ENCODE measurements around the gene HECW1. TPM values are rescaled to one million over a fixed set of nuclear protein-coding genes. Genes with fewer than 3 reads are reported as not detected.

HECW1 gene
- total RNA-seq, 1 donor from 2014 or later: 0.15 TPM

DNA sequence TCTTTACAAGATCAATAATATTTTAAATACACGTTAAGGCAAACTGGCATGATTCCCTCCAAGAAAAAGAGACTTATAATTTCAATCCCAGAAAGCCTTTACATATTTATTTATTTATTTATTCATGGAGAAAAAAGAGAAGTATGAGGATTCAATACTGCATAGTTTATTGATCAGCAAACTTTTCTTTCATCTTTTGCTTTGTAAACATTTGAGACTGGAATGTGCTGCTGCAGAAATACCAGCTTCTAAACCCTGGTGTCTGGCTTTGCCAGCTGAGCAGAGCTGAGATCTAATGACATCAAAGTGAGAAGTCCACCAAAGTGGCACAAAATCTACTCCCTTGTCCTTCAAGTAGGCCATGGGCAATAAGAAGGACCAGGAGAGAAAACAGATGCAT, 376.8 kb downstream of the HECW1 start:
- Mint-ChIP-seq H3K4me3 (ENCODE audit: unreplicated experiment) (no peak overlapping the region), H3K27ac (ENCODE audit: unreplicated experiment) (no peak overlapping the region), H3K27me3 (ENCODE audit: unreplicated experiment) (peaks cover 4% of the 10 kb centered on the region), H3K36me3 (ENCODE audit: low read depth, unreplicated experiment) (no peaks in the 10 kb centered on the region), H3K4me1 (ENCODE audit: unreplicated experiment) (no peaks in the 10 kb centered on the region), H3K9me3 (ENCODE audit: unreplicated experiment) (no peaks in the 10 kb centered on the region)
- TF ChIP-seq, protein P1, sequence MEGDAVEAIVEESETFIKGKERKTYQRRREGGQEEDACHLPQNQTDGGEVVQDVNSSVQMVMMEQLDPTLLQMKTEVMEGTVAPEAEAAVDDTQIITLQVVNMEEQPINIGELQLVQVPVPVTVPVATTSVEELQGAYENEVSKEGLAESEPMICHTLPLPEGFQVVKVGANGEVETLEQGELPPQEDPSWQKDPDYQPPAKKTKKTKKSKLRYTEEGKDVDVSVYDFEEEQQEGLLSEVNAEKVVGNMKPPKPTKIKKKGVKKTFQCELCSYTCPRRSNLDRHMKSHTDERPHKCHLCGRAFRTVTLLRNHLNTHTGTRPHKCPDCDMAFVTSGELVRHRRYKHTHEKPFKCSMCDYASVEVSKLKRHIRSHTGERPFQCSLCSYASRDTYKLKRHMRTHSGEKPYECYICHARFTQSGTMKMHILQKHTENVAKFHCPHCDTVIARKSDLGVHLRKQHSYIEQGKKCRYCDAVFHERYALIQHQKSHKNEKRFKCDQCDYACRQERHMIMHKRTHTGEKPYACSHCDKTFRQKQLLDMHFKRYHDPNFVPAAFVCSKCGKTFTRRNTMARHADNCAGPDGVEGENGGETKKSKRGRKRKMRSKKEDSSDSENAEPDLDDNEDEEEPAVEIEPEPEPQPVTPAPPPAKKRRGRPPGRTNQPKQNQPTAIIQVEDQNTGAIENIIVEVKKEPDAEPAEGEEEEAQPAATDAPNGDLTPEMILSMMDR (IDR thresholded peaks at IDR 0.05; ENCODE audit: unreplicated experiment): no peak
- no peak for DNase-seq (ENCODE audit: low spot score)

DNA sequence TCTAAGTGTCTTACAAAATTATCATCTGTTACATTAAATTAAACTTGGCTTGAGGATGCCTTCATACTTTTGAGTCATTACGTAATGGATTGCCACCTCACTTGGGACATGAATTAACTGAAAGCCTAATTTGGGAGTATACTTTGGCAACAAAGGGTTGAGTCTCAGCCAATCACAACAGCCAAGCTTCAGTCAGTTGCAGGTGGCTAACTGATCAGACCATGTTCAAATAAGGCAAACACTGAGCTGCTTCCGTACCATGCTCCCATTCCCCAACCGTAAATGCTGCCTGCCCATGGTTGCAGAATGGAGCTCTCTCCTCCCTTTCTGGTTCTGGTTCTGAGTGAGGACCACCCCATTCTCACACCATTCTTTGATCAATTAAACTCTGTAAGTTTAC, 377.6 kb downstream of the HECW1 start:
- H3K36me3 Mint-ChIP-seq (ENCODE audit: low read depth, unreplicated experiment): no peaks in the 10 kb centered on the region
- DNase-seq (ENCODE audit: low spot score): no peak
- no peak overlapping the region for H3K27ac Mint-ChIP-seq (ENCODE audit: unreplicated experiment)
- no peaks in the 10 kb centered on the region for H3K4me1 Mint-ChIP-seq (ENCODE audit: unreplicated experiment)
- no peaks in the 10 kb centered on the region for H3K9me3 Mint-ChIP-seq (ENCODE audit: unreplicated experiment)
- H3K27me3 Mint-ChIP-seq (ENCODE audit: unreplicated experiment): peaks cover 4% of the 10 kb centered on the region
- H3K4me3 Mint-ChIP-seq (ENCODE audit: unreplicated experiment): no peak overlapping the region
- TF ChIP-seq, protein P1 (IDR thresholded peaks at IDR 0.05; ENCODE audit: unreplicated experiment): no peak

DNA sequence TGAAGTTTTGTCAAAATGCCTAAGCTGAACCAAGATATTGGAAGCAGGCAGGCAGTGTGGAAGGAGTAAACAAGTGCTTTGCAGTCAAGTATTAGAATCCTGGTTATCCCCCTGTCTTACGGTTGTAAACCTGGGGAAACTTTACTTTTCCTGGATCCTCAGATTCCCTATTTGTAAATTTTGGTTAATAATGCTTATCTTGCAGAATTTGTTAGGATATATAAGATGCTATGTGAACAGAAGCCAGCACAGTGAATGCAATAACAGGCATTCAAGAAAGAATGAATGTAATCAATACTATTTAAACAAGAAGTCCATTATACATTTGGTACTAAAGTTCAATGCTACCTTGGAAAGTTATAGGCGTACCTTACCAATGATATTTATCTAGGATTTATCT, 378.7 kb downstream of the HECW1 start:
- no peaks in the 10 kb centered on the region for H3K36me3 Mint-ChIP-seq (ENCODE audit: low read depth, unreplicated experiment)
- no peak for DNase-seq (ENCODE audit: low spot score)

DNA sequence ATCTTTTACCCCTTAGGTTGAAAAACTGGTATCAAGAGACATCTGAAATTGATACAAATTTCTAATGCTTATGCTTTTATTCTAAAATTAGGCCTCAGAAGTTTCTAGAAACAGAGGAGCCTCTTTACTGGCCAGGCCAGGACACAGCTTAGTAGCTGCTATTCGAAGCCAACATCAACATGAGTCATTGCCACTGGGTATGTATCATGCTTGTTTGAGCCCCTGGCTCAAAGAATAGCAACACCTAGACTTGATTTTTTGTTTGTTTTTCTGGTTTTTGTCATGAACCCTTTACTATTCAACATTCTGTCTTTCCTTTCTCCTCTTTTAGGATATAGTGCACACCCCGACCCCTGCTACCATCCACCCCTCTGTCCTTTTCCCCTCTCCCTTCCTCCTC, 379.5 kb downstream of the HECW1 start:
- peaks cover 4% of the 10 kb centered on the region for H3K27me3 Mint-ChIP-seq (ENCODE audit: unreplicated experiment)
- H3K4me1 Mint-ChIP-seq (ENCODE audit: unreplicated experiment): no peaks in the 10 kb centered on the region
- no peak for DNase-seq (ENCODE audit: low spot score)
- no peaks in the 10 kb centered on the region for H3K36me3 Mint-ChIP-seq (ENCODE audit: low read depth, unreplicated experiment)
- H3K4me3 Mint-ChIP-seq (ENCODE audit: unreplicated experiment): no peak overlapping the region
- TF ChIP-seq, protein P1 (IDR thresholded peaks at IDR 0.05; ENCODE audit: unreplicated experiment): no peak
- no peak overlapping the region for H3K27ac Mint-ChIP-seq (ENCODE audit: unreplicated experiment)
- no peaks in the 10 kb centered on the region for H3K9me3 Mint-ChIP-seq (ENCODE audit: unreplicated experiment)

More for the DNA sequence above, 378.7 kb downstream of the HECW1 start:
- TF ChIP-seq, protein P1 (IDR thresholded peaks at IDR 0.05; ENCODE audit: unreplicated experiment): no peak
- Mint-ChIP-seq H3K4me3 (ENCODE audit: unreplicated experiment) (no peak overlapping the region), H3K27me3 (ENCODE audit: unreplicated experiment) (peaks cover 4% of the 10 kb centered on the region), H3K9me3 (ENCODE audit: unreplicated experiment) (no peaks in the 10 kb centered on the region), H3K27ac (ENCODE audit: unreplicated experiment) (no peak overlapping the region), H3K4me1 (ENCODE audit: unreplicated experiment) (no peaks in the 10 kb centered on the region)

DNA sequence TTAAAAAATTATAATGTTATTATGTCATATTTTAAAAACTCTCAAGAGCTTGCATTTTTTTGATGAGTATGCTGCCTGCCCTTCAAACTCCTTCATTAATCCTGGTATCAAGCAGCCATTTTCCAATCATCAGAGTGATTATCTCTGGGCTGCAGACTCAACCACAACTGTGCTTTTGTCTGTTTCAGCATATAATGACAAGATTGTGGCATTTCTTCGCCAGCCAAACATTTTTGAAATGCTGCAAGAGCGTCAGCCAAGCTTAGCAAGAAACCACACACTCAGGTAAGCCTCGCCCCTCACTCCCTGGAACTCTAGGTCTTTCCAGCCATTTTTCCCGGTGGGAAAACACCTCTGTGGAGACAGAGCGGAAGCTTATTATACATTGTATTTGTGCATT, 380.4 kb downstream of the HECW1 start:
- no peak overlapping the region for H3K4me3 Mint-ChIP-seq (ENCODE audit: unreplicated experiment)
- H3K4me1 Mint-ChIP-seq (ENCODE audit: unreplicated experiment): no peaks in the 10 kb centered on the region
- TF ChIP-seq, protein P1 (IDR thresholded peaks at IDR 0.05; ENCODE audit: unreplicated experiment): no peak
- H3K27me3 Mint-ChIP-seq (ENCODE audit: unreplicated experiment): peaks cover 2% of the 10 kb centered on the region
- no peak overlapping the region for H3K27ac Mint-ChIP-seq (ENCODE audit: unreplicated experiment)
- DNase-seq (ENCODE audit: low spot score): no peak
- H3K9me3 Mint-ChIP-seq (ENCODE audit: unreplicated experiment): no peaks in the 10 kb centered on the region
- H3K36me3 Mint-ChIP-seq (ENCODE audit: low read depth, unreplicated experiment): no peaks in the 10 kb centered on the region
